HG03457 (cell line): ENCODE results near the gene CNR1.
A peak's percentile ranks its signal among the peaks of the same experiment; 100 is the strongest.

ENCODE experiments used
- ATAC-seq: cut with Tn5 transposase; IDR thresholded peaks from one replicate; pipeline ENCODE4 v1.9.1; 2021; ENCODE audit warnings: moderate number of reproducible peaks; ENCODE audit not compliant: unreplicated experiment

The CNR1 gene

DNA sequence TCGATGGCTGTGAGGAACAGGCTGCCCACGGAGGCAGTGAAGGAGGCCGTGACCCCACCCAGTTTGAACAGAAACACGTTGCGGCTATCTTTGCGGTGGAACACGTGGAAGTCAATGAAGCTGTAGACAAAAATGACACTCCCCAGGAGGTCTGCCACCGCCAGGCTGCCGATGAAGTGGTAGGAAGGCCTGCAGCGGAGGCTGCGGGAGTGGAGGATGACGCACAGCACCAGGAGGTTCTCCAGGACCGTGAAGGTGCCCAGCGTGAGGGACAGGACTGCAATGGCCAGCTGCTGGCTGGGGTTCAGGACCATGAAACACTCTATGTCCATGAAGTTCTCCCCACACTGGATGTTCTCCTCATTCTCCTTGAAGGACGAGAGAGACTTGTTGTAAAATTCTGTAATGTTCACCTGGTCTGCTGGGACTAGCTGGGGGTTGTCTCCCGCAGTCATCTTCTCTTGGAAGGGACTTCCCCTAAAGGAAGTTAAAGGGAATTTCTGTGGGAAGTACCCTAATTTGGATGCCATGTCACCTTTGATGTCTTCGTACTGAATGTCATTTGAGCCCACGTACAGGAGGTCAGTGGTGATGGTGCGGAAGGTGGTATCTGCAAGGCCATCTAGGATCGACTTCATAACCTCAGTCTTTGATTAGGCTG is 21.4 kb downstream of the CNR1 start:
- no peak for ATAC-seq

DNA sequence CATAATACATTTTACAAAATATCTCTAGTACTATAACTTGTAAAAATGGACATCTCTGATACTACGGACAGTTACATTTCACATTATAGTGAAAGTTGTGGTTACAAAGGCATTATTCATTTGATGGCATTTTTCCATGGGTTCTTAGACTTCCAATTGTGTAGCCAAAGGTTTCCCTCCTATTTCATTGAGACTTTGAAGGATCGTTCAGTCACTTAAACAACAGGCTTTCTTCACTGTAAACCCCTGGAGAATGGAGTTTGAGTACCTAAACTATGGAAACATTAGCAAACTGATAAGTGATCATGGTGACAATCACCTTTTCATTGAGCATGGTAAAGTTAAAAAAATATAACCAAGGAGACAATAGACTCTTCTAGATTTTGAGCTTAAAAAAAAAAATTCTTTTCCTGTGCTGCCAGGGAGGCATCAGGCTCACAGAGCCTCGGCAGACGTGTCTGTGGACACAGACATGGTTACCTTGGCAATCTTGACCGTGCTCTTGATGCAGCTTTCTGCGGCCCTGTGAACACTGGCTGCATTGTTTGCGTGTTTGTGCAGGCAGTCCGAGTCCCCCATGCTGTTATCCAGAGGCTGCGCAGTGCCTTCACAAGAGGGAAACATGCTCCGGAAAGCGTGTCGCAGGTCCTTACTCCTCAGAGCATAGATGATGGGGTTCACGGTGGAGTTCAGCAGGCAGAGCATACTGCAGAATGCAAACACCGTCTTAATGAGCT is 22.6 kb downstream of the CNR1 start:
- no peak for ATAC-seq

DNA sequence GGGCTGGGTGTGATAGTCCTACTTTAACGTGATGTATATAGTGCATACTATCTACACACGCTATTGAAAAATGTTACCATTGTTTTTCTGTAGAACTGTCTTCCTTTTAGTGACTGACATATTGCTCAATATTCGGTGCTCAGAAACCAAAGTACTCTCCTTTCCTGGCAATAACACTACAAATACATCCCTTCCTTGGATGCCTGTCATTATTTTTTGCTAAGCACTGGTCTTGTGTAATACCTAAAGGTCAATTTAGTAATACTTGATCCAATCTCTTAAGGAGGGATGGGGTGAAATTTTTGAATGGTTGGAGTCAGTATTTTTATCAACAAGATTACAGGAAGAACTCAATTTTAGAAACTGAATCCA is 23.9 kb downstream of the CNR1 start:
- no peak for ATAC-seq

- peak; percentile 92 for ATAC-seq
Observed at GRCh38 chr6:88141561-88142296, 24.4 kb downstream of the CNR1 start.

GRCh38 chr6:88137915-88138314 is 28.2 kb downstream of the CNR1 start:
- ATAC-seq: no peak

DNA sequence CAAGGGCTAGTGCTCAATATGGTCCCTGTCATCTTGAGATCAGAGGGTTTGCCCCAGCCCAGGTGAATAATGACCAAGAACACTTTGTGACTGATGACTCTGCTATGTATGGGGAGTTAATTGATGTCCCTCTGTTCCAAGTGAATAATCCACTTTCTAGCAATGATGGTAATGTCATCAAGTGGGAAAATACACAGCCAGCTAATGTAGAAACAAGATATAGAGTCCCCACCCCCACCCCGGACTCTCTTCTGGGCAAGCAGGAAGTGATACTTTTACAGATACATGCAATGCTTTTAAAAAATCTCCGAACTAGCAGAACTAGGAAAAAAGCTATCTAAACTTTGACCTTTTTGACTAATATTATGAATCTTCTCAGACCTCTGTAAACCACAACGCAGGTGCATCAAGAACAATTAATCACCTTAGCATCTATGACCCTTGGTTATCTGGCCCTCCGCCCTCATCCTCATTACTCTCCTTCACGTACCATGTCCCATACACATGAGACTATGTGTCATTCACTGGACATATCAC is 30.5 kb downstream of the CNR1 start:
- peak; percentile 55 for ATAC-seq

DNA sequence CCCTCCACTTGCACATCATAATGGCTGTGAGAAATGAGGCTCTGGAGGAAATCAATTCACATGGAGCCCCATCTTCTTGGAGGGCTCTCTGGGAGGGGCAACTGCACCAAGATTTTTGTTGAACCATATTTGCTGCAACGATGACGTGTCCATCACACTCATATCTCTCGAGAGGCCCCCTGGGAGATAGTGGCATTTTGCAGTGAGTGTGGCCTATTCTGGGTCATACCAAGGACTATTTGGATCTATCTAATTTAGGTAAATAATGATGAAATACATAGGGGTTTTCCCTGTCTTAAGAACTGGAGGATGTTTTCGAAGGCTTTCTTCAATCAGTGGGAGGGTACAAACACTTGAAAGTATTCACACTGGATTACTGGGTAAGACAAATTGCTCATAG is 31.6 kb downstream of the CNR1 start:
- ATAC-seq: no peak

GRCh38 chr6:88133718-88134117 is 32.4 kb downstream of the CNR1 start:
- ATAC-seq: no peak

DNA sequence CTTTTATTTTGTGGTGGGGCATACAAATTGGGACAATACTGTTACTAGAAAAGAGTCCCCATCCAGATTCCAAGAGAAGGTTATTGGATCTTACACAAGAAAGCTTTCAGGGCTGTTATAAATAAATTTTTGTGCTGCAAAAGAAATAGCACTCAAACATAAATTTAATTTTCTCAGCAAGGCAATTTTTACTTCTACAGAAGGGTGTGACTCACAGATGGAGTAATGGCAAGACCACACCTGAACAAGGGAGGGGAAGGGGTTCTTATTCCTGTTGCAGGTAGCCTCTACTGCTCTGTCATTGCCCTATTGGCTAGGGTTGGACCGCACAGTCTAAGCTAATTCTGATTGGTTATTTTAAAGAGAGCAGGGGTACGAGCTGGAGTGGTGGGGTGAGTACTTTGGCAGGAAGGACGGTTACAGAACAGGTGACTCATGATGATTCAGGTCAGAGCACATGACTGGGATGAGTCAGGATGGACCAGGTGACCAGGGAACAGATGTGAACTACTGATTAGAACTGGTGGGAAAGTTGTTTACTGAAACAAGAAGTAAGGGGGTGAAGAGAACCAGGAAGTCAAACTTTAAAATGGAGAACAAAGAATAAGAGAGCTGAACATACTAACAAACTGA is 41.1 kb downstream of the CNR1 start:
- ATAC-seq: no peak

DNA sequence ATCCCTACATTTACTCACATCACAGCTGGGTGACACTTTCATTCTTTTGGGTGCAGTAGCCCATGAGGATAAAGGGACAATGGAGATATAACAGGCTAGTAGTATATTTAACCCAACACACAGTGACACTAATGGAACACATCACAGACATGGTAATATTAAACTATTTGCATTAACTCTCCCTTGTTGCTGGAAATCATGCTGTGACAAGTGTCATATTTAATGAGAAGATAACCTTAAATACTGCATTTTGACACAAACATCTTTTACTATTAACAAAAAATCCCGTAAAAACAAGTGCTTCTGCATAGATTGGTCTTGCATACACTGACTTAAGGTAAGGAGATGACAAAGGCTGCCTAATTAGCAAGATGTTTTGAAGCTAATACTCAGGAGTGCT is 45.5 kb downstream of the CNR1 start:
- ATAC-seq: no peak

DNA sequence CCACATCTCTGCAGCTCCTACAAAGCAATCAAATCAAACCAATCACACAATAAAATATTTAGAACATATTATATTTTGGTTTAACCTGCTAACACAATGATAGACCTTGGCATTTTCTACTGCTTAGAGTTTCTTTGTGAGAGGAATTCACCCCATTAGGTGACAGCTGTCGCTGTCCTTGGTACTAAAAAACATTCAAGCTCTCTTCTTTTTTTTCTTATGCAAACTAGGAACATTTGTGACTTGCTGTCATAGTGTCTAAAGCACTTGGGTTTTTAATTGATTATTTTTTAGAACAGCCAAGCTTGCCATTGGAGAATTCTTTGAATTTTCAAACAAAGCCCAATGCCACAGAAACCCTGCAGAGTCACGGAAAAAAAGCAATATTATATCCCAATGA is 46.4 kb downstream of the CNR1 start:
- no peak for ATAC-seq

DNA sequence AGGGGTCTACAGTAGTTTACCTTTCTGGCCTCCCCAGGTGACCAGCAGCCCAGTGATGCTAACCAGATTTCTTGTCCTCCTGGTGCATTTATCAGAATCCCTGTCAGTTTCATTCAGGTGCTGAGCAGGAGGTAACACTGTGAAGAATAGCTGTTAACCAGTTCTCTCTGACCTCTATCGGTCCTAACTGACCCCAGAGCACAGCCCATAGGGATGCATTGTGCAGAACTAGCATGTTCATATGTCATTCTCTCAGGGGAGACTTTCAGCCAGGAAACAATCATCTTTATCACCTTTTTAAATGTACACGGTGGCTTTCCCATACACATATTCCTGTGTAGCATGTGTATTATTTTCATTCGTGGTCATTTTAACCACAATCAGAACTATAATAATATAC is 49.9 kb downstream of the CNR1 start:
- no peak for ATAC-seq

DNA sequence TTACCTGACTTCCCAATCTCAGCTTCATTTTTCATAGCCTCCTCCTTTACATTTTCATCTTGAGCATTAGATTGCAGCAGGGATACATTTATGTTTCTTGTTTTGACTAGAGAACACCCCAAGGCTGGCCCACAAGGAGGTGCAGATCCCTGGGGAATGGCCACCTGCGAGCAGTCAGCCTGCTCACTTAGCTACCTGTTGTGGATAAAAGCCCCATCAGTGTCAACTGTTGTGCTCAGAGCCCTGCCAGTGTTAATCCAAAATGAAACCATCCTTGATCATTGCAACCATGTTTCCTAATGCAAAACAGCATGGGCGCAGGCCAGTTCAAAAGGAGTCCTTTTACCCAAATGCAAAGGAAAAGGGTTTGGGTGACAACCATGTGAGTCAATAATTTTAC is 50.8 kb downstream of the CNR1 start:
- no peak for ATAC-seq

GRCh38 chr6:88114838-88115237 is 51.3 kb downstream of the CNR1 start:
- no peak for ATAC-seq

- no peak for ATAC-seq
Observed at GRCh38 chr6:88111991-88112390, 54.2 kb downstream of the CNR1 start.

GRCh38 chr6:88107241-88107640 is 58.9 kb downstream of the CNR1 start:
- no peak for ATAC-seq

DNA sequence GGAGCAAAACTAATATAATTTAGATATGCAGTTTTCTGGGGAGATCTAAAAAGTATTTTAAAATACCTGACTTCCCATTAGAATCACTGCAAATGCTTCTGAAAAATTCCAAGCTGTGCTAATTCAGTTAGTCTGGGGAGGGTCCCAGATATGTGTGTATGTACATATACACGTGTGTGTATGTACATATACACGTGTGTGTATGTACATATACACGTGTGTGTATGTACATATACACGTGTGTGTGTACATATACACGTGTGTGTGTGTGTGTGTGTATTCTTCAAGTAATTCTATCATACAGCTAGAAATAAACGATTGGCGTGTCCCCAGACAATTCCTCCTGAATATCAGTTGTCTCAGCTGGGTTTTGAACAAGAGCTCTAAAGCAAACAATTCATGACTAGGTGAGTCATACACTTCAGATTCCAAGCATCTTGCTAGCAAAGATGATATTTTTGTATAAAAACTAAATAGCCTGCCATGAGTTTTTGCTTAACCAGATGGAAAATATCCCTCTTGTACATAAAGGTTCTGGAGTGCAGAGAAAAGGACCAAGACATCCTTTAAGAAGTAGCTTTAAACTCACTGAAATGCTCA is 60.3 kb downstream of the CNR1 start:
- ATAC-seq: no peak
